Measurements from ENCODE around the gene CCDC86.

DNA sequence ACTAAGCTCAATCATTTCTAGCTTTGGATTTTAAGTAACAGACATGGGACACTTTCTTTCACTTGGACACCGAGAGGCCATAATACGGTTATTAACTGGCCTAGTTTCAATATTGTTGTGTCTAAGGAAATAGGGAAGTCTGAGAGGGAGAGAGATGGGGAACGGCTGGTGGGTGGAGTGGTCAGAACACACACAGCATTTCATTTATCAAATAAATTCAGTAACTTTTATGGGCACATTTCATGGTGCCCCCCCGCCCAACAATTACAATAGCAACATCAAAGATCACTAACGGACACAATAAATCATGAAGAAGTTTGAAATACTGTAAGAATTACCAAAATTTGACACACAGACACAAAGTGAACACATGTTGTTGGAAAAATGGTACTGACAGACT, 53.8 kb downstream of the CCDC86 start:
- TF ChIP-seq, protein P1, sequence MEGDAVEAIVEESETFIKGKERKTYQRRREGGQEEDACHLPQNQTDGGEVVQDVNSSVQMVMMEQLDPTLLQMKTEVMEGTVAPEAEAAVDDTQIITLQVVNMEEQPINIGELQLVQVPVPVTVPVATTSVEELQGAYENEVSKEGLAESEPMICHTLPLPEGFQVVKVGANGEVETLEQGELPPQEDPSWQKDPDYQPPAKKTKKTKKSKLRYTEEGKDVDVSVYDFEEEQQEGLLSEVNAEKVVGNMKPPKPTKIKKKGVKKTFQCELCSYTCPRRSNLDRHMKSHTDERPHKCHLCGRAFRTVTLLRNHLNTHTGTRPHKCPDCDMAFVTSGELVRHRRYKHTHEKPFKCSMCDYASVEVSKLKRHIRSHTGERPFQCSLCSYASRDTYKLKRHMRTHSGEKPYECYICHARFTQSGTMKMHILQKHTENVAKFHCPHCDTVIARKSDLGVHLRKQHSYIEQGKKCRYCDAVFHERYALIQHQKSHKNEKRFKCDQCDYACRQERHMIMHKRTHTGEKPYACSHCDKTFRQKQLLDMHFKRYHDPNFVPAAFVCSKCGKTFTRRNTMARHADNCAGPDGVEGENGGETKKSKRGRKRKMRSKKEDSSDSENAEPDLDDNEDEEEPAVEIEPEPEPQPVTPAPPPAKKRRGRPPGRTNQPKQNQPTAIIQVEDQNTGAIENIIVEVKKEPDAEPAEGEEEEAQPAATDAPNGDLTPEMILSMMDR (IDR thresholded peaks at IDR 0.05): no peak
- no peak for TF ChIP-seq POLR2A (IDR thresholded peaks at IDR 0.05)
- no peak for TF ChIP-seq POLR2AphosphoS5 (IDR thresholded peaks at IDR 0.05)
